BJ (cell line): ENCODE results near the gene EXOSC2. TPM values are rescaled to one million over a fixed set of nuclear protein-coding genes. Genes with fewer than 3 reads are reported as not detected.

Experiments
- CTCF ChIA-PET: fragments of 350-600 bp; formaldehyde crosslinking; extraction: SDS; loops from one replicate; lab custom pipeline; 2021; ENCODE audit warnings: antibody characterized with exemption, inconsistent platforms; lab: Yijun Ruan, JAX
- POLR2A ChIA-PET: fragments of 300-600 bp; sonication (Branson Sonifier 250); formaldehyde crosslinking; extraction: SDS; loops from one replicate; lab custom pipeline; 2021; ENCODE audit warnings: antibody characterized with exemption; lab: Charles Lee
- DNase-seq: peaks from one replicate; pipeline ENCODE4 v3.0.0-alpha.2; 2011; ENCODE audit warnings: low read depth
- H3K27me3 ChIP-seq: 2 replicates; pipeline ENCODE4 v1.6.0; 2011; ENCODE audit warnings: low read length; ENCODE audit not compliant: control insufficient read depth, insufficient read depth
- H3K36me3 ChIP-seq: 2 replicates; pipeline ENCODE4 v1.5.1; 2011; ENCODE audit warnings: low read length; ENCODE audit not compliant: control insufficient read depth, insufficient read depth
- H3K4me3 ChIP-seq: 2 replicates; pipeline ENCODE4 v1.5.1; 2011; ENCODE audit warnings: low read depth, mild to moderate bottlenecking, control low read depth, low read length
- polyA plus RNA-seq: library from polyadenylated mRNA; depleted of rRNA; stranded (reverse); fragments of >200 nt; gene quantifications from 2 replicates; pipeline ENCODE4 v1.2.3, GENCODE V29; 2011
- TF ChIP-seq, protein P1 (sequence below): IDR thresholded peaks from 2 replicates; pipeline ENCODE4 v1.5.1; 2011; ENCODE audit warnings: low read depth, mild to moderate bottlenecking, control low read depth, inconsistent platforms, low read length, moderate library complexity; ENCODE audit not compliant: insufficient read depth

EXOSC2 gene
- polyA plus RNA-seq, 1 experiment: 19.8 TPM

DNA sequence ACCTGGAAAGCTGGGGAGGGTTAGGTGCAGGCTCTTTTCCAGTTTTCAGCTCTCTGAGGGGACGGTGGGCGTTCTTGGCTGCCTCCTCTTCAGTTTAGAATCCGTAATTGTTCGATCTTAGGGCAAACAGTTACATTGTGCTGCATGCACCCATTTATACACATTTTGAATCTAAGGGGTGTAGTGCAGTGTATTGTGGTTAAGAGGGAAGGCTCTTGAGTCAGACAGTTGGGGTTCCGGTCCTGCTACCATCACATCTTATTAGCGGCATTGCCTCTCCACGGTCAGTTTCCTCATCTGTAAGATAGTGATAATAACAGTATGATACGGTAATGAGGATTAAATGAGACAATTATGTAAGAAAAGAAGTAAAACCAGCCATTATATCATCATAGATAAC is 625 bp downstream of the EXOSC2 start:
- no peaks in the 10 kb centered on the region for H3K27me3 ChIP-seq
- DNase-seq: no peak
- CTCF ChIA-PET: interaction anchor here (1.1 to 2.6 kb wide), 2 partner anchors 10 to 77 kb away, joined by 3 to 17 read pairs; no protein-coding TSS in a partner anchor
- POLR2A ChIA-PET: no interaction called here
- peak overlapping the region; percentile 87 for H3K4me3 ChIP-seq
- peaks cover 5% of the 10 kb centered on the region for H3K36me3 ChIP-seq
- TF ChIP-seq, protein P1, sequence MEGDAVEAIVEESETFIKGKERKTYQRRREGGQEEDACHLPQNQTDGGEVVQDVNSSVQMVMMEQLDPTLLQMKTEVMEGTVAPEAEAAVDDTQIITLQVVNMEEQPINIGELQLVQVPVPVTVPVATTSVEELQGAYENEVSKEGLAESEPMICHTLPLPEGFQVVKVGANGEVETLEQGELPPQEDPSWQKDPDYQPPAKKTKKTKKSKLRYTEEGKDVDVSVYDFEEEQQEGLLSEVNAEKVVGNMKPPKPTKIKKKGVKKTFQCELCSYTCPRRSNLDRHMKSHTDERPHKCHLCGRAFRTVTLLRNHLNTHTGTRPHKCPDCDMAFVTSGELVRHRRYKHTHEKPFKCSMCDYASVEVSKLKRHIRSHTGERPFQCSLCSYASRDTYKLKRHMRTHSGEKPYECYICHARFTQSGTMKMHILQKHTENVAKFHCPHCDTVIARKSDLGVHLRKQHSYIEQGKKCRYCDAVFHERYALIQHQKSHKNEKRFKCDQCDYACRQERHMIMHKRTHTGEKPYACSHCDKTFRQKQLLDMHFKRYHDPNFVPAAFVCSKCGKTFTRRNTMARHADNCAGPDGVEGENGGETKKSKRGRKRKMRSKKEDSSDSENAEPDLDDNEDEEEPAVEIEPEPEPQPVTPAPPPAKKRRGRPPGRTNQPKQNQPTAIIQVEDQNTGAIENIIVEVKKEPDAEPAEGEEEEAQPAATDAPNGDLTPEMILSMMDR: no peak

DNA sequence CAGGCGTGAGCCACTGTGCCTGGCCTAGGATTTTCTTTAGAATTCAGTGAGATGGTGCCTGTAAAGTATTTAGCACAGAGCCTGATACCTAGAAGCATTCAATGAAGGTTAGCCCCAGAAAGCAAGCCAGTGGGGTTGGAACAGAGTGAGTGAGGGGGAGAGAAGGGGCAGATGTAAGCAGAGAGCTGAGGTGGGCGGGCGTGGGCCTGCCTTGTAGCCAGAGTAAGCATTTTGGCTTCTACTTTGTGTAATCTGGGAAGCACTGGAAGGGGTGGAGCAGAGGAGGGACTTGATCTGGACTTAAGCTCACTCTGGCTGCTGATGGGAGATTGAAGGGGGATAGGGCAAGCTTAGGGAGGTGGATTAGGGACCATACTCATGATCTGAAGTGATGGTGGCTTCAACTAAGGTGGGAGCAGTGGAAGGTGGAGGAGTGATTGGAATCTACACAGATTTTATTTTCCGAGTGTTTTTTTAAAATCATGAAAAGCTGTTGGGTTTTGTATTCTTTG is 2.6 kb downstream of the EXOSC2 start:
- no peak for DNase-seq
- TF ChIP-seq, protein P1: no peak
- no peaks in the 10 kb centered on the region for H3K27me3 ChIP-seq
- no peak overlapping the region for H3K4me3 ChIP-seq
- H3K36me3 ChIP-seq: peaks cover 9% of the 10 kb centered on the region
- POLR2A ChIA-PET: no interaction called here
- CTCF ChIA-PET: interaction anchor here (0.8 to 1.8 kb wide), 2 partner anchors 11 to 171 kb away, joined by 3 to 6 read pairs; no protein-coding TSS in a partner anchor

DNA sequence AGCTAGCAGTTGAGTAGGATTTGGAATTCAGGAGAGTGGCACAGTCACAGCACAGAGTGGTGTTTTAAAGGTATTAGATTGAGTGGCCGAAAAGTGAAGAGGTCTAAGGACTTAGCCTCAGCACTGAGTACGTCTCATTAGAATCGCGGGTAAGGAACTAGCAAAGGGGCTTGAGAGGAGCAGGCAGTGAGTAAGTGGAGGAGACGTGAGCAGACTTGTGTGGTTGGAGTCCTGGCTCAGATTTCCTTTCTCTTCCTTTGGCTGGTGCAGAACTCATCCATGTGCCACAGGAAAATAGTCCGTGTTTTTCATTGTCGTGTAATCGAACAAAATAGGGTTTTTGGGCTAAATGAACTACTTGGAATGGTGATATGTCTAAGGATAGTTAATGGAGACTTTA is 3.4 kb downstream of the EXOSC2 start:
- Histone ChIP-seq H3K27me3 (no peaks in the 10 kb centered on the region), H3K36me3 (peaks cover 13% of the 10 kb centered on the region), H3K4me3 (no peak overlapping the region)
- ChIA-PET POLR2A (no interaction called here), CTCF (interaction anchor here (1.8 kb wide), 1 partner anchor 10 kb away, joined by 6 read pairs; no protein-coding TSS in a partner anchor)
- TF ChIP-seq, protein P1: no peak
- no peak for DNase-seq

DNA sequence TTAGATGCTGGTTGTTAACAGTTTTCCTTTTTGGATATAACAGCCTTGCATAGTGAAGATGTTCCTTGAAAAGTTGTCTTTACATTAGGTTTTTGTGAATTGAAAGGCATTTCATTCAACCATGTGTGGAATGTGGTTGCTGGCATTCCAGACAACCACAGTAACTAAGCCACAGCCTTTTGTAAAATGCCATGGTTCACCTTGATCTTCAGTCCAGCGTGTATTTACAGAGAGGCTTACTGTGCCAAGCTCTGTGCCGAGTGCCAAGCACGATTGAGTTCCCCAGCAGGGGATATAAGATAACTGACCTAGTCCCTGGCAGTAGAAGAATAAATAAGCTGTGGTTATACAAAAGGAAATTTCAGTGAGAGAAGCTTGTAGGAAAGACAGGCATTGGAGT is 4.9 kb downstream of the EXOSC2 start:
- Histone ChIP-seq H3K27me3 (no peaks in the 10 kb centered on the region), H3K36me3 (peaks cover 16% of the 10 kb centered on the region), H3K4me3 (no peak overlapping the region)
- no peak for DNase-seq
- TF ChIP-seq, protein P1: no peak
- ChIA-PET POLR2A (no interaction called here), CTCF (interaction anchor here (0.8 to 14.0 kb wide), 6 partner anchors 8 to 349 kb away, joined by 3 to 251 read pairs (median 30); no protein-coding TSS in a partner anchor)

DNA sequence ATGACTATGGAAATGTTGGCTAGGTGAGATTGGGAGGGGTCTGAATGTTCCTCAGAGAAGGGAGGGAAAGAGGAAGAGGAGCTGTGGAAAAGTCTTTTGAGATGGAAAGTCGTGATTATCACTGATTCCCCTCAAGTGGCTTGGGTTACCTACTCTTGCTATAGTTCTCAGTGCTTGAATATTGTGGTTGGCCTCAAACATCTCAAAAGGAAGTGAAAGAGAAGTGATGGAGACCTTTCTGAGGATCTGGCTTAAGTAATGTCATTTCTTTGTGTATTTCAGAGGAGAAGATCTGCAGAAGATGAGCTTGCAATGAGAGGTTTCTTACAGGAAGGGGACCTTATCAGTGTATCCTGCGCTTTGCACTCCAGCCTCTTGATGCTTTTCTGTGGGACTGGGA is 5.5 kb downstream of the EXOSC2 start:
- no peaks in the 10 kb centered on the region for H3K27me3 ChIP-seq
- ChIA-PET POLR2A (no interaction called here), CTCF (interaction anchor here (0.8 to 14.0 kb wide), 6 partner anchors 8 to 348 kb away, joined by 3 to 251 read pairs (median 30); no protein-coding TSS in a partner anchor)
- H3K4me3 ChIP-seq: no peak overlapping the region
- no peak for DNase-seq
- TF ChIP-seq, protein P1: no peak
- peaks cover 19% of the 10 kb centered on the region for H3K36me3 ChIP-seq
